Spleen (tissue), 11 donors: Measurements from ENCODE around the gene ACOT6. TPM values are rescaled to one million over a fixed set of nuclear protein-coding genes. Genes with fewer than 3 reads are reported as not detected.
"Not testable (repeated sequence)": the region's sequence is repeated elsewhere in the genome, so short reads cannot be mapped to it uniquely, and the experiment has no call there.

Experiments
- DNase-seq: peaks from one replicate; pipeline ENCODE4 v3.0.0-alpha.2; 2020
- H3K27ac ChIP-seq, 8 donors: fragments of 200-600 bp; sonication (generic) in 7 of 8; 1 replicate in 4 of 8; 2 replicates in 4 of 8; pipeline versions ENCODE4 v1.5.0 to v1.8.0; 2016 to 2021; ENCODE audit warnings: inconsistent platforms in 4 of 8, mild to moderate bottlenecking in 4 of 8, moderate library complexity in 1 of 8
- H3K27me3 ChIP-seq, 7 donors: fragments of 200-600 bp; sonication (generic) in 6 of 7; replicated peaks in 1 of 7; 1 replicate in 4 of 7; 2 replicates in 3 of 7; pipeline versions ENCODE4 v1.5.0 to v1.8.0; 2016 to 2021; ENCODE audit warnings: inconsistent platforms in 3 of 7, mild to moderate bottlenecking in 1 of 7
- H3K36me3 ChIP-seq, 6 donors: fragments of 200-600 bp; sonication (generic) in 5 of 6; 1 replicate in 4 of 6; 2 replicates in 2 of 6; pipeline versions ENCODE4 v1.5.0 to v1.8.0; 2016 to 2021; ENCODE audit warnings: inconsistent platforms in 2 of 6
- H3K4me1 ChIP-seq, 6 donors: fragments of 200-600 bp; sonication (generic) in 5 of 6; 1 replicate in 3 of 6; 2 replicates in 3 of 6; pipeline versions ENCODE4 v1.5.0 to v1.8.0; 2016 to 2021; ENCODE audit warnings: inconsistent platforms in 3 of 6
- H3K4me3 ChIP-seq, 8 donors: fragments of 200-600 bp; sonication (generic) in 7 of 8; 1 replicate in 4 of 8; 2 replicates in 4 of 8; pipeline versions ENCODE4 v1.5.0 to v1.8.0; 2016 to 2021; ENCODE audit warnings: inconsistent platforms in 4 of 8, mild to moderate bottlenecking in 4 of 8, moderate library complexity in 2 of 8
- H3K9me3 ChIP-seq, 8 donors: fragments of 200-600 bp; sonication (generic) in 7 of 8; 1 replicate in 4 of 8; 2 replicates in 4 of 8; pipeline versions ENCODE4 v1.5.0 to v1.8.0; 2016 to 2021; ENCODE audit warnings: inconsistent platforms in 4 of 8
- CTCF ChIP-seq, 11 experiments: fragments of 200-600 bp in 7 of 11; fragments of 450-650 bp in 4 of 11; sonication (generic) in 4 of 11; IDR thresholded peaks in 8 of 11; conservative IDR thresholded peaks in 3 of 11; 1 replicate in 7 of 11; 2 replicates in 4 of 11; pipeline versions ENCODE4 v1.4.0 to v1.8.0; 2016 to 2021; ENCODE audit warnings: antibody characterized with exemption in 11 of 11, inconsistent platforms in 4 of 11, mild to moderate bottlenecking in 1 of 11
- POLR2A ChIP-seq, 3 donors: fragments of 450-650 bp; IDR thresholded peaks; one replicate each; pipeline ENCODE4 v1.5.1; 2017; ENCODE audit warnings: antibody characterized with exemption in 3 of 3, mild to moderate bottlenecking in 1 of 3
- POLR2AphosphoS5 ChIP-seq, 3 donors: sonication (generic); formaldehyde crosslinking; IDR thresholded peaks; one replicate each; pipeline ENCODE4 v1.5.1; 2017; ENCODE audit warnings: antibody characterized with exemption in 3 of 3
- WGBS, 5 donors: extraction: QIAGEN DNeasy Blood & Tissue Kit in 3 of 5; methylation state at CpG; one replicate each; pipeline versions ENCODE4 v1.1.5 to v1.1.7; 2013 to 2018; 5-methylcytosine and 5-hydroxymethylcytosine counted together
- intact Hi-C: fragments of 100-400 bp; cut with DNase I; formaldehyde crosslinking; loops from one replicate; pipeline ENCODE4 v1.15.0; 2023; ENCODE audit warnings: low total_unique reads
- polyA plus RNA-seq, 3 donors: library from polyadenylated mRNA; stranded (reverse); fragments of 200-250 nt; gene quantifications; one replicate each; pipeline ENCODE4 v1.2.1, GENCODE V29; 2013
- total RNA-seq, 7 donors: library from RNA; depleted of rRNA in 3 of 7; stranded (reverse); fragments of >200 nt in 3 of 7; fragmentation: NEBNext Ultra II Directional in 4 of 7; extraction: Animal tissue kit (Norgen Biotek cat#: 25700) in 4 of 7; gene quantifications; one replicate each; pipeline versions ENCODE4 v1.1.0 to v1.2.1, GENCODE V29; 2016 to 2021
- donor health status: healthy with polysubstance abuse.
- donor health status: DM: no; HTN: no; CAD: no; lungs with moderate emphysema.
- donor health status: DM: no; HTN: no; CAD: no.
- donor health status: Bipolar disorder and iron deficiency.
- donor health status: healthy.
- donor health status: DM: no; HTN: no; CAD: no.
- donor health status: DM: yes; HTN: yes; CAD: no.

The ACOT6 gene
- total and polyA plus RNA-seq, 10 donors, result not detected

- H3K27ac ChIP-seq, result no peak overlapping the region
- WGBS, 5 donors, result 81 to 97% (median 91%) methylated on average over 3 of the region's 3 CpGs
- intact Hi-C loops, result no loop called here
Measured at GRCh38 chr14:73576391-73576790, 35.9 kb upstream of the ACOT6 start.

GRCh38 chr14:73577214-73577613 is 35.1 kb upstream of the ACOT6 start:
- intact Hi-C loops, H3K4me3 ChIP-seq, H3K4me1 ChIP-seq, H3K9me3 ChIP-seq, DNase-seq, H3K27me3 ChIP-seq, H3K27ac ChIP-seq: not testable (repeated sequence)
- 100% methylated on average over 1 to 2 of the region's 2 CpGs; no CpG with 5 or more reads in 1 of the 5 donors for WGBS, 5 donors
- H3K36me3 ChIP-seq, result peaks cover 0 to 65% (median 9%) of the 10 kb centered on the region in 6 donors

More at GRCh38 chr14:73576391-73576790, 35.9 kb upstream of the ACOT6 start:
- H3K4me1 ChIP-seq, result peaks cover 0 to 2% (median 0%) of the 10 kb centered on the region in 6 donors
- peaks cover 0 to 65% (median 9%) of the 10 kb centered on the region in 6 donors for H3K36me3 ChIP-seq
- no peak for DNase-seq
- TF ChIP-seq POLR2AphosphoS5 (IDR thresholded peaks at IDR 0.05), result no peak
- no peak for TF ChIP-seq CTCF (IDR thresholded peaks at IDR 0.05 in 8 of 11, conservative IDR thresholded peaks at IDR 0.05 in 3 of 11)
- TF ChIP-seq POLR2A (IDR thresholded peaks at IDR 0.05), result no peak
- H3K27me3 ChIP-seq, result no peaks in the 10 kb centered on the region
- H3K9me3 ChIP-seq, result no peaks in the 10 kb centered on the region
- no peak overlapping the region for H3K4me3 ChIP-seq

- H3K9me3 ChIP-seq, H3K4me3 ChIP-seq, H3K27ac ChIP-seq, DNase-seq, H3K4me1 ChIP-seq, intact Hi-C loops, H3K27me3 ChIP-seq: not testable (repeated sequence)
- peaks cover 0 to 37% (median 7%) of the 10 kb centered on the region in 6 donors for H3K36me3 ChIP-seq
- WGBS, 5 donors, result 76 to 89% (median 83%) methylated on average over 8 to 11 of the region's 11 CpGs
Measured at GRCh38 chr14:73582102-73582979, 30.0 kb upstream of the ACOT6 start.

- H3K27me3 ChIP-seq, result peaks cover 0 to 14% (median 0%) of the 10 kb centered on the region in 7 donors
- no peak for DNase-seq
- H3K36me3 ChIP-seq, result no peaks in the 10 kb centered on the region
- intact Hi-C loops, result no loop called here
- peaks cover 3 to 20% (median 11%) of the 10 kb centered on the region in 6 donors for H3K4me1 ChIP-seq
- 86 to 100% (median 91%) methylated on average over 1 of the region's 1 CpG for WGBS, 5 donors
- TF ChIP-seq CTCF (IDR thresholded peaks at IDR 0.05 in 8 of 11, conservative IDR thresholded peaks at IDR 0.05 in 3 of 11) (no peak), POLR2A (IDR thresholded peaks at IDR 0.05) (no peak), POLR2AphosphoS5 (IDR thresholded peaks at IDR 0.05) (no peak)
- H3K4me3 ChIP-seq, result no peak overlapping the region
- no peaks in the 10 kb centered on the region for H3K9me3 ChIP-seq
- H3K27ac ChIP-seq, result no peak overlapping the region
Measured at GRCh38 chr14:73588695-73589094, 23.6 kb upstream of the ACOT6 start.

GRCh38 chr14:73589116-73589515 is 23.2 kb upstream of the ACOT6 start:
- Histone ChIP-seq H3K4me1 (peaks cover 3 to 20% (median 11%) of the 10 kb centered on the region in 6 donors), H3K4me3 (no peak overlapping the region), H3K36me3 (no peaks in the 10 kb centered on the region), H3K27me3 (peaks cover 0 to 14% (median 0%) of the 10 kb centered on the region in 7 donors), H3K27ac (no peak overlapping the region), H3K9me3 (no peaks in the 10 kb centered on the region)
- intact Hi-C loops, result no loop called here
- DNase-seq, result no peak
- WGBS, 5 donors, result 80 to 90% (median 83%) methylated on average over 4 of the region's 4 CpGs
- TF ChIP-seq POLR2AphosphoS5 (IDR thresholded peaks at IDR 0.05) (no peak), CTCF (IDR thresholded peaks at IDR 0.05 in 8 of 11, conservative IDR thresholded peaks at IDR 0.05 in 3 of 11) (no peak), POLR2A (IDR thresholded peaks at IDR 0.05) (no peak)

- peaks cover 0 to 14% (median 0%) of the 10 kb centered on the region in 7 donors for H3K27me3 ChIP-seq
- H3K36me3 ChIP-seq, H3K4me3 ChIP-seq, H3K9me3 ChIP-seq, H3K27ac ChIP-seq, intact Hi-C loops, DNase-seq: not testable (repeated sequence)
- 97 to 99% (median 98%) methylated on average over 13 to 32 of the region's 32 CpGs for WGBS, 5 donors
- peaks cover 3 to 20% (median 11%) of the 10 kb centered on the region in 6 donors for H3K4me1 ChIP-seq
Measured at GRCh38 chr14:73590673-73591004, 21.7 kb upstream of the ACOT6 start.
